NAMALWA (cell line): ENCODE results near the gene PRKACB.
"Not testable (repeated sequence)": the region's sequence is repeated elsewhere in the genome, so short reads cannot be mapped to it uniquely, and the experiment has no call there.

Source experiments
- DNase-seq: peaks from one replicate; pipeline ENCODE4 v3.0.0-alpha.2; 2015; ENCODE audit warnings: low spot score

Gene PRKACB

DNA sequence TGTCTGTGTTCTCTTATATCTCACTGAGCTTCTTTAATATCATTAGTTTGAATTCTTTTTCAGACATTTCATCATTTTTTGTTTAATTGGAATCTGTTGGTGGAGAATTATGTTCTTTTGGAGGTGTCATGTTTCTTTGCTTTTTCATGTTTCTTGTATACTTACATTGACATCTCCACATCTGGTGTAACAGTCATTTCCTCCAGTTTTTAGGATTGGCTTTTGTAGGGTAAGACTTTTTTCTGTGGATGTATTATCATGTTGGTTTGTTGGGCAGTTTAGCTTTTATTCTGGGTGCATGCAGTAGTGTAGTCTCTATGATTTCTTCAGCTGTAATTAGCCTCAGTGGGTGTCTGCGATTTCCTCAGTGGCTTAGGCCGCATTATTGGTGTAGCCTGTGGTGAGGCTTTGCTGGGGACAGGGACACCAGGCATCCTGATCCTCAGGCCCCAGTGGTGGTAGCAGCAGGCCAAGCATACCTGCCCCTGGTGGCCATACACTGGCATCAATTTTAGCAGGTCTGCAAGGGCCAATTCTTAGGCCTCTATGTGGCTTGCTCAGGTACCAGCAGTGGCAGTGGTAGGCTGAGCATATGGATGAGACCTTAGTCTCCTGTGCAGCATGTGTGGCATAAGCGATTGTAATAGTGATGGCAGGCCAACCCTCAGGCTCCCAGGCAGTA, 79.8 kb downstream of the PRKACB start:
- no peak for DNase-seq

DNA sequence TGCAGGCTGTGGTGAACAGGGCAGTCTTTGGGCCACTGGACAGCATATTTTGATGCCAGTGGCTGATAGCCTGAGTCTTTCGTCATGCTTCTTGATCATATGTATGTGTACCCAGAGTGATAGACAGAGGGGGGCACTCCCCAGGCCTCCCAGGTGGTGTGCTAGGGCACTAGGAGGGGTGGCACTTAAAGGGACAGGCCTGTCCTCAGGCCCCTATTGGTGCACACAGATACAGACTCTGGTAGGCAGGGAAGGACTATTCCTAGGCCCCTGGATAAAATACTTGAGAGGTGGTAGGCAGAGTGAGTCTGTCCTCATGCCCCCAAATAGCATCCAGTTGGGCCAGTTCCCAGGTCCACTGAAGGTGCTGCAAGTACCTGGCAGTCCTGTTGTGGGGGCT, 80.8 kb downstream of the PRKACB start:
- no peak for DNase-seq

DNA sequence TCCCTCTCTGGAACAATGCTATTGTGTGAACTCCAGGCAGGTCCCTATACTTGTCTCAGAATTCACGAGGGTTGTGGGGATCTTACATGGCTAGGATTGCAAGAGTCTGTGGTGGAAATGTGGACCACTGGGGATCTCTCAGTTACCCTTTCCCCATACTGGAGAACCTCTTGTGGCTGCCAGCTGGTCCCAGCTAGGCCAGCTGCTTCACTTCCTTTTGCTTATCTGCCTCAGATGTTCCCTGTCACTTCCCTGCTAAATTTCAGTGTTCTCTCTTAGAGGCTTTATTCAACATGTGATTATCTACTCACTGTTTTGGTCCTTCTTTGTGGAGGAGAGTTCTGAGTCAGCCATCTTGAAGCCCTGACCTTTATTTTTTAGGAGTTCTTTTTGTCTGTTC, 81.6 kb downstream of the PRKACB start:
- DNase-seq = no peak

DNA sequence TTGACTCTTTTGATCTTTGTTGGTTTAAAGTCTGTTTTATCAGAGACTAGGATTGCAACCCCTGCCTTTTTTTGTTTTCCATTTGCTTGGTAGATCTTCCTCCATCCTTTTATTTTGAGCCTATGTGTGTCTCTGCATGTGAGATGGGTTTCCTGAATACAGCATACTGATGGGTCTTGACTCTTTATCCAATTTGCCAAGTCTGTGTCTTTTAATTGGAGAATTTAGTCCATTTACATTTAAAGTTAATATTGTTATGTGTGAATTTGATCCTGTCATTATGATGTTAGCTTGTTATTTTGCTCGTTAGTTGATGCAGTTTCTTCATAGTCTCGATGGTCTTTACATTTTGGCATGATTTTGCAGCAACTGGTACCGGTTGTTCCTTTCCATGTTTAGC, 88.6 kb downstream of the PRKACB start:
- not testable (repeated sequence) for DNase-seq

DNA sequence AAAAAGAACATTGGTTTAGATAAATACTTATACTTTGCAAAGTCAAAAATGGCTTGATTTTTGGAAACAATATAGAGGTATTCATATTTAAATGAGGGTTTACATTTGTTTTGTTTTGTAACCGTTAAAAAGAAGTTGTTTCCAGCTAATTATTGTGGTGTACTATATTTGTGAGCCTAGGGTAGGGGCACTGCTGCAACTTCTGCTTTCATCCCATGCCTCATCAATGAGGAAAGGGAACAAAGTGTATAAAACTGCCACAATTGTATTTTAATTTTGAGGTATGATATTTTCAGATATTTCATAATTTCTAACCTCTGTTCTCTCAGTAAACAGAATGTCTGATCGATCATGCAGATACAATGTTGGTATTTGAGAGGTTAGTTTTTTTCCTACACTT, 92.2 kb downstream of the PRKACB start:
- DNase-seq = no peak

DNA sequence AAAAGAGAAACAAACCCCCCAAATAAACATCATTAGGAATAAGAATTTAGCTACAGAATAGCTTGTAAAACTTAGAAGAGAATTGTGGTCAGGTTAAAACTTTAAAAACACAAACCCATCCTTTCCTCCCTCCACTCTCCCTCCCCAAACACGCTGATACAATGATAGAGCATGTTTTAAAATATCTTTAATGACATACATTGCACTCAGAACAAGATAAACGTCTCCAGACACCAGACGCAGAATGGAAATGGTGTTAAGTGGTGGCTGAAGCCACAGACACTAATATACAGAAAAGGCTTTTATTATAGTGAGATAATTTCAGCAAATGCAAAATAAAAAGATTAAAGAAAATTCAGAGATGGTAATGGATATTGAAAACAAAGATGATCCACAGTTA, 98.6 kb downstream of the PRKACB start:
- DNase-seq = no peak

DNA sequence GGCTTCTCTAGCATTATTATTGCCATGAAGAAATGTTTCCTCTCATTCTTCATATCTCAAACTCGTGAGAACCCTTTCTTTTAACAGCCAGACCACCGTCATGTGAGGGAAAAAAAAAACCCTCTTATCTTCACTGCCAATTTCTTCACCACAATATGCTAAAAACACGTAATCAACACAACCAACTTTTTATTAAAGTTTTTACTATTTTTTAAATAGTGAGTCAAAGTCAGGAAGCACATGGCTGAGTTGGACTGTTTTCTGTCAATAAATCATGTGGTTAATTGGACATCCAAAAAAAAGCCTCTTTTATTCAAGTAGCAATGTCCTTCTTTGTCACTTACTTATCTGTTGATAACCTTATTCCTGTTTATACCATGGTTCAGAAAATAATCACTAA, 101.5 kb downstream of the PRKACB start:
- no peak for DNase-seq

DNA sequence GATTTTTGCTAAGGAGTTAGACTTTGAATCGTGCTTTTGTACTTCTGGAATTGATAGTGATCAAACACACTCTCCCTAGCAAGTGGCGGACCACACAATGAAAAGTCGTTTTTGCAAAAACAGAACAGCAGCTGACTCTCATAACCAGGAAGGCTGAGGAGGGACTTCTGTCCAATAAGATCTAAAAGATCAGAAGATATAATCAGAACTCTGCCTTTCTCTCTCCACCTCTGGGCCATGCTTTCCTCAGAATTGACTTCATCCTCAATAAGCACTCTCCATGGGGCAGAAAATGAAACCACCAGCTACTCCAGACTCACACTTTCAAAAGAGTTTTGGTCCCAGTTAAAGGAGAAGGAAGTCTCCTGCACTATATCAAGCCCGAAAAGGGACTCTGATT, 102.1 kb downstream of the PRKACB start:
- DNase-seq = no peak

DNA sequence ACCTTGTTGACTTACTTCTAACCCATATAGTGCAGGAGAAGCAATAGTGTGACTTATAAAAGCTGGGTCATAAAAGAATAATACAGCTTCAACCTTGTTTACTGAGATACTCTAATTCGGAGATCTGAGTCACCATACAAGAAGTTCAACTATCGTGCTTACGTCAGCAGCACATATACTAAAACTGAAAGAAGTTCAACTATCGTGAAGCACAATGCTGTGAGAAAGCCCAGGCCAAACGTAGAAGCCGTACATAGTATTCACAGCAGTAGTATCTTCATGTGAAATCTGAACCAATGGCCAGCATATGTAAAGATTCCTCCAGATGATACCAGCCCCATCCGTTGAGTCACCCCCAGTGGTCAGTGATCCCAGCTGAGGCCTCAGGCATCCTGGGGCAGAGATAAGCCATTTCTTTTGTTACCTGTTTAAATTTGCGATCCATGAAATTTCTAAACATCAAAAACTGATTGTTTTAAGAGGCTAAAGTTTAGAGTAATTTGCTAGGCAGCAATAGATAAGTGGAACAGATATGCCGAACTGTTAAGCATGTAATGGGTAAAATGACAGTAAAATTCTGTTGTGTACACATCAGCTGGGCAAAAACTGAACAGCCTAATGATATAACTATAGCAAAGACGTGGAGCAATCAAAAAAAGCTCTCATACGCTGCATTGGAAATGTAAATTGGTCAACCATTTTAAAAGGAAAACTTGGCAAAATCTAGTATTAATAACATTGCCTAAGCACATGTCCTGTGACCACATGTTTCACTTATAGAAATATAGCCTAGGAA, 103.6 kb downstream of the PRKACB start:
- no peak for DNase-seq

DNA sequence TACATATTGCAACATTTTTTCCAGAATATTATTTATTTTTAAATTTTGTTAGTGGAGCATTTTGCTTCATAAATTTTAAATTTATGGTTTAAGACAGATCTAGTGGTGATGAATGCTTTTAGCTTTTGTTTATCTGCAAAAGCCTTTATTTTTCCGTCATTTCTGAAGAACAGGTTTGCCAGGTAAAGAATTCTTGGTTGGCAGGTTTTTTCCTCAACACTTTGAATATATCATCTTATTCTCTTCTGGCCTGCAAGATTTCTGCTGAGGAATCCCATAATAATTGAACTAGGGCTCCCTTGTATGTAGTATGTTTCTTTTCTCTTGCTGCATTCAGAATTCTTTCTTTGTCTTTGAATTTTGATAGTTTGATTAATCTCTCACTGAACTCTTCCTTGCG, 106.6 kb downstream of the PRKACB start:
- no peak for DNase-seq

DNA sequence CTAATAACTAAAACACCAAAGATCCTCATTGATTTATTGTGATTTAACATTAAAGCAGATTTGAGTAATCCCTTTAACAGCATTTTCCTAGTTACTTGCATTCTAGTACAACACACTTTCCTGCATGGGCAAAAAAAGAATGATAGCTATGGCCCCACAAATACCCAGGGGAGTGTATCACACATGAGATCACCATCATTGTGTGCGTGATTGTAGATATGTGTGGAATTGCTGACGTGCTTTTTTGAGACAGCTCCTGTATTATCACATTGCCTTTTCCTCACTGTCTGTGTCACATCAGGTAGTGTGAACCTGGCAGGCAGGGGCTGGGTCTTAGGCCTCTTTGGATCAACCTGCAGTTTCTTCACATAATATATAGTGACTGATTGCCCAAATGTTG, 109.0 kb downstream of the PRKACB start:
- DNase-seq = no peak

DNA sequence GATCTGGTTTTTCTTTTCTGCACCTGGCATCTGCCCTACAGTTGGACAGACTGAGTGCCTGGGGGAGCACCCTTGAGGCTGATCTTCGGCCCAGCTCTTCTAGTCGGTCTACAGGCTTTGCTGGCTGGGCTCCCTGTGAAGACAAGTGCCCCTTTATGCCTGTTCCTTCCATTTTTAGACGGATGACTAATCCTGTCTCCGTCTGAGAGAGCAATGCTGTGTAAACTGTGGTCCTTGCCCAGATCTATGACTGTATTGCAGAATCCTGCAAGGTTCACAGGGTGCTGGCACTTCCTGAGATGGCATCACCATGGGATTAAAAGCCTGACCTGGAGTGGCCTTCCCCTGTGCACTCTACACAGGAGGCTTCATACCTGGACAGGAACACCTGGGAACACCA, 109.8 kb downstream of the PRKACB start:
- no peak for DNase-seq

DNA sequence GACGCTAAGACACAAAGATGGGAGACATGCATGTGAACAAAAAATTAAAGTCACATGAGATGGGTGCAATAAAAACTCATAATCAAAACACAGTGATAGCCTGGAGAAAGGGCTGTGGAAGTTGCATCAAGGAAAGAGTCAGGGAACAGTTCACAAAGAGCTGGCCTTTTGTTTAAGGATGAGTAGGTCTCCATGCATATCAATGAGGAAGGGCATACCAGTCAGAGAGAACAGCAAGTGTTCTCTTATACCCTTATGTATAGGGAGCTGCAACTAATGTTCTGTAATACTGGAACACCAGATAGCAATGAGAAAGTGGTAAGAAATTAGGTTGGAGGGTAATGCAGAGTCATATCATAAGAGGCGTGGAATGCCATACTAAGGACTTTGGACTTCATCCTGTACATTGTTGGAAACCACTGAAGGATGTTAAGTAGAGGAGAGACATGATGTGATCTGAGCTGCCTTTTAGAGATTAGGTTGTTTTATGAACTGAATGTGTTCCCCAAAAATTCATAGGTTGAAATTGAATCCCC, 110.7 kb downstream of the PRKACB start:
- no peak for DNase-seq

DNA sequence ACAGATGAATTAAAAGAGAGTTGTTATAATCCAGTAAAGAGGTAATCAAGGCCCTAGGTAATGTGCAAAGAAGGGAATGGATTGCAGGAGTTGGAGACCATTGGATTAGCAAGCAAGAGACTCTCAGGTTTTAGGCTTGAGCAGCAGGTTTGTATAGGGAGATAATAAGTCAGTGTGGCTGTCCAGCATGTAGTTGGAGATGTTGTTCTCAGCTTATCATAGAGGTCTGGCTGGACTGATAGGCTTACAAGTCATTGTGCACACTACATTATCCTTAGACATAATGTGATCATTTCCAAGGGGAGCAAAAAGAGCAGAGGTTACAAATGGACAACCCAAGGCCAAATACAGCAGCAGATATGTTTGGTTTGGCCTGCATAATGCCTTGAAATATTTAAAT, 111.5 kb downstream of the PRKACB start:
- DNase-seq = no peak

DNA sequence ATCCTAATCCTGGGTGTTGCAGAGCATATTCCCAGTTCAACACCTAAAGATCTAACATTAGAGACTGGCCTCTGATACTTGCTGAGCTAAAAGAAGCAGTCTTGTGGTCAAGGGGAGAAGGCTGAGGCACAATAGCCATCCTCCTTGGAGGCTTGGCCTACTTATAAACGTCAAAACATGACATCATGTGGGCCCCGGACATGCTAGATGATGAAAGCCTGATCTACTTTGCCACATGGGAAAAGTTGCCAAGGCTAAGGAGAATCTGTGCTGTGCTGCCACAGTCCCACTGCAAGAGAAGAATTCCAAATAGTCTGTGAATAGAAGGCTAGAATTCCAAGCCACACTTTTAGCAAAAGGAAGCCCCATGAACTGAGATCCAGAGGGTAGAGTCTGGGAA, 113.5 kb downstream of the PRKACB start:
- no peak for DNase-seq

DNA sequence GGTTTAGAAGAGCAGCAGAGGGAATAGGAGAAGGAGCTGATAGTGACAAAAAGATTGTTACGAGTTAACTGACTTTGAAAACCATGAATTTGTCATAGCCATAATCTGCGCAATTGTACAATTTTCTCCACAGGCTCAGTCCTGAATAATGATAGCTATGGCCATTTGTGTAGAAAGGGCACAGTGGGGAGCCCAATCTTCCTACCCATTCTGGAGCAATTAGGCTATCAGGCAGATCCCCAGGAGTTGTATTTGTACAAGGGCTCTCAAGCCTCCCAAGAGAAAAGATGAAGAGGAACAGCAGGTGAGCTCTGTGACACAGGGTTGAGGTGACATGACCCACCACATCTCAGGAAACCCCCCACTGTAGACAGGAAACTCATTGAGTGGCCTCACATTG, 115.3 kb downstream of the PRKACB start:
- no peak for DNase-seq

DNA sequence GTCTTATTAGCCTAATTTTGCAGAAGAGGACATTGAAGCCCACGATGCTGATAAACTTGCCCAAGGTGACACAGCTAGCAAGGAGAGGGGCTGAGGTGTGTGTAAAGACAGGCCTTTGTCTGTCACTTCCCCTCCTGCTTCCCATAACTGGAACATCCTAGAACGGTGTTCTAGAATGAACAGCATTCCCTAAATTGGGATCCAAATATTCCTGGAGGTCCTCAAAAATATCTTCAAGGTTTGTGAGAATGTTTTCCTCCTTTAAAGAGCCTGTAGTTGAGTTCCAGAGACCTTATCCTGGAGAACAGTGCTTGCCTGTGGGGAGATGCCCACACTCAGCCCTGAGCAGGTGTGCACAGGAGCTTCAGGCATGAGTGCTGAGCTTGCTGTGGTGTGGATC, 115.9 kb downstream of the PRKACB start:
- no peak for DNase-seq

DNA sequence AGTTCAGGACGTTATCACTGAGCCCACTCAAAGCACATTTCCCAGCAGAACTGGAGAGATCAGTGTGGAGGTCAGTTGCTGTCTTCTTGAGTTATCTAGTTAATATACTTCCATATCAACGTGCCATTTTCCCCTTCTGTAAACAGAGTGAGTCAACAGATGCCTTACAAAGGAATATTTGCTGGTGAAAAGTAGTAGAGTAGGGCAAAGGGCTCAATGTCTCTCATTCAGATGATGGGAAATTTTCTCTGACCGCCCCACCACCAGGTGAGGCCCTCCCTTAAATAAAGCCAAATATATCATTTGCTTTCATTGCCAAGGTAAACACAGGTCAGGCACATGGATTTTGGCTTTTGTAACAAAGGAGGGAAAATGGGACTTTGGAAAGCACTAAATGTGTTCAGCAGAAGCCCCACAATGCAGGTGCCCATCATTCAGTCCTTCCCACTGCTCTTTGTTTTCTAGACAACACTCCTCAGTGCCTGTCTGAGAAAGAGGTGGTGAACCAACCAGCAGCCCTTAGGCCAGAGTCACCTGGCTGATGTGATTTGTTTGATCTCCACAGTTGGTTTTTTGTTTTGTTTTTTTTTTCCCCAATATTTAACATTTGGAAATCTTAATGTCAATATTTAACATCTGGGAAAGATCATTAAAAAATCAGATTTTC, 116.9 kb downstream of the PRKACB start:
- DNase-seq = no peak

DNA sequence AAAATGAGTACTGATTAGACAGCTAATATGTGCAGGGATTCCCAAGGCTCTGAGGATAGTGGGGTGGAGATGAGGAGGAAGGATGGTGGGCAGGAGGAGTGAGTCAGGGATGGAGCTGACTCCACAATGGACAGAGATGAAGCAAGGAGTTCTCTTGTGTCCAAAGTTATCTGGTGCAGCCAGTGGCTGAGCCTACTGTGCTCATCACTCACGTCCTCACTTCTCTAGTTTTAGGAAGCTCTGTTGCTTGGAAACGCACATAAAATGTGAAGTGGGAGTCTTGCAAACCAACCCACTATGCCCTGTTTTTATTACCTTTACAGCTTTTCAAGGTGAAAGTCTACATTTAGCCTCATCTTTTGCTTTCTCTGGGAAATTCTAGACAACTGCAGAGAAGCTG, 120.9 kb downstream of the PRKACB start:
- DNase-seq = no peak

DNA sequence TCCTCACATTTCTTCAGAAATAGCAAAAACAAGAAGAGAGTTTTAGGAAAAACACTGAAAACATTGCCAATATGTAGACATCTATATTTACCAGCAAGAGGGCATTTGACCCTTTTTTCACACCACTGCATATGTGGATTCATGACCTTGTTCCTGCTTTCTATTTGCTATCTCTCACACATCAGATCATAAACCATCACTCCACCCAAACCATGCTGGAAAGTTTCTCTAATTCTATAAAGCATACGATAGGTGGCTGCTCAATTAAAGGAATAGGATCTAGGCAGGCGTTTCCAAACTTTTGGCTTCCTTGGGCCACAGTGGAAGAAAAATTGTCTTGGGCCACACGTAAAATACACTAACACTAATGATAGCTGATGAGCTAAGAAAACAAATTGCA, 121.8 kb downstream of the PRKACB start:
- no peak for DNase-seq

DNA sequence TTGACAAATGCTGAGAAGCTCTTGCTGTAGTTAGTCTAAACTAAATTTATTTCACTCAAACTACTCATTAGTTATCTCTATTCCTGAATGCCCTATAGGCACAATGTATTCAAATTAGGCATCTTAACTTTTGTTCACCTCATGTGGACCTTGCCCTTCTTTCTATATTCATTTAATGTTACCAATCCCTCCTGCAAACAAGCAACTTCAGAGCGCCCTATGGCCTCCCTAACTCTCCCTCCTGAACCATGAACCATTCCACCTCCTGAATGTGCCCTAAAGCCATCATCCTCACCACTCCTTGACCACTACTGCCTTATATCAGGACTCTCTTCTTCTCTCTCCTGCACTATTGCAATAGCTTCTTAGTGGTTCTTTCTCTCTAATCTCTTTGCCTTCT, 122.7 kb downstream of the PRKACB start:
- DNase-seq = no peak

DNA sequence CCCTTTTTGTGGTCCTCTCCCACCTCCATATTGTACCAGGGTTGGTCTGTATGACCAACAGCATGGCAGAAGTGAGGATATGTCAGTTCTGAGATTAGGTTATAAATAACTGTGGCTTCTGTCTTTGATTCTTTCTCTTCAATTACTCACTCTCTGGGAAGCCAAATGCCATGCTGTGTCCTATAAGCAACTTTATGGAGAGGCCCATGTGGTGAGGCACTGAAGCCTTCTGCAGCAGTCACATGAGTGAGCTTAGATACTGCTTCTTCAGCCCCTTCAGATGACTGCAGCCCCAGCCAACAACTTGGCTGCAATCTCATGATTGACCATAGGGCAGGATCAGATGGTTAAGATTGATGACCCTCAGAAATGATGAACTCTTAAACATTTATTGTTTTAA, 123.4 kb downstream of the PRKACB start:
- DNase-seq = no peak

DNA sequence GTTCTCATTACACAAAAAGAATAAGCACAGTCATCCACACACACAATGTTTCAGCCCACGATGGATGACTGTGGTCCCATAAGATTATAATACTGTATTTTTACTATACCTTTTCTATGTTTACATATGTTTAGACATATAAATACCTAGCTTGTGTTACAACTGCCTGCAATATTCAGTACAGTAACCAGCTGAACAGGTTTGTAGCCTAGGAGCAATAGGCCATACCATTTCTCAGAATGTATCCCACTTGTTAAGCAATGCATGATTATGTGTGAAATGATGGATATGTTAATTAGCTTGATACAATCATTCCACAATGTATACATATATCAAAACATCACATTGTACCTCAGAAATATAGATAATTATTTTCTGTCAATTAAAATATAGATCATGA, 124.3 kb downstream of the PRKACB start:
- no peak for DNase-seq
